VCaP (cell line): ENCODE results near the gene ANKRD52.
"Not testable (repeated sequence)": the region's sequence is repeated elsewhere in the genome, so short reads cannot be mapped to it uniquely, and the experiment has no call there.

Experiments used
- H3K27ac ChIP-seq: fragments of 450-650 bp; 2 replicates; pipeline ENCODE4 v1.5.1; 2017
- CTCF ChIP-seq: fragments of 450-650 bp; conservative IDR thresholded peaks from 2 replicates; pipeline ENCODE4 v1.5.1; 2017; ENCODE audit warnings: mild to moderate bottlenecking, moderate library complexity

ANKRD52 gene

DNA sequence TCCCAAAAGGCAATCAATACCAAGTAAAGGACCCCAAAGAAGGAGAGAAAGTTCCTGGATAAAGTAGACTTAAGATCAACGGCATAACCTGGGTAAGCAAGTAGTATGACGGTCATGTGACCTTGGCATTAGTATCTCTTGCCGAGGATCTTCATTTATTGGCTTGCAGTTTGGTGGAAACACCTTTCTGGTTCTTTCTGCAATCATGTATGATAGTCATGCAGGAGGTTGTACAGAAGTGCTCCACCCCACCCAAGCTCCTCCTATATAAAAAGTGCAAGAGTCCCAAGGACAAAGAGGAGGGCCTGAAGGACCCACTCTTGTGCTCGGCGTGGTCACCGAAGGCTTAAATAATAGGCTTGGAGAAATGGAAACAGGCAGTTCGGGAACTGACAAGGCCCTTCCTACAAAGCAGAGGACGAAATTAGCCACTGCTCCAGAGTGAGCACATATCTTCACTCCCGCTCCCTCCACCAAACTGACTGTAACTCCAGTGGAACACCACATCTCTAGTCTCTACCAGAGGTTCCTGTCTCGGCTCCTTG lies 41.2 kb upstream of the ANKRD52 start:
- no peak for TF ChIP-seq CTCF
- peak overlapping the region; percentile 97 for H3K27ac ChIP-seq

- TF ChIP-seq CTCF = no peak
- peak overlapping the region; percentile 97 for H3K27ac ChIP-seq
Measured at GRCh38 chr12:56298828-56299227, 40.6 kb upstream of the ANKRD52 start.

GRCh38 chr12:56297400-56297799 lies 39.2 kb upstream of the ANKRD52 start:
- no peak for TF ChIP-seq CTCF
- peak overlapping the region; percentile 97 for H3K27ac ChIP-seq

GRCh38 chr12:56296295-56296694 lies 38.1 kb upstream of the ANKRD52 start:
- no peak overlapping the region for H3K27ac ChIP-seq

GRCh38 chr12:56293795-56294194 lies 35.6 kb upstream of the ANKRD52 start:
- TF ChIP-seq CTCF = no peak
- H3K27ac ChIP-seq = peak overlapping the region; percentile 35; the same call in 1 of the 2 replicates

More at GRCh38 chr12:56296295-56296694, 38.1 kb upstream of the ANKRD52 start:
- TF ChIP-seq CTCF = no peak

DNA sequence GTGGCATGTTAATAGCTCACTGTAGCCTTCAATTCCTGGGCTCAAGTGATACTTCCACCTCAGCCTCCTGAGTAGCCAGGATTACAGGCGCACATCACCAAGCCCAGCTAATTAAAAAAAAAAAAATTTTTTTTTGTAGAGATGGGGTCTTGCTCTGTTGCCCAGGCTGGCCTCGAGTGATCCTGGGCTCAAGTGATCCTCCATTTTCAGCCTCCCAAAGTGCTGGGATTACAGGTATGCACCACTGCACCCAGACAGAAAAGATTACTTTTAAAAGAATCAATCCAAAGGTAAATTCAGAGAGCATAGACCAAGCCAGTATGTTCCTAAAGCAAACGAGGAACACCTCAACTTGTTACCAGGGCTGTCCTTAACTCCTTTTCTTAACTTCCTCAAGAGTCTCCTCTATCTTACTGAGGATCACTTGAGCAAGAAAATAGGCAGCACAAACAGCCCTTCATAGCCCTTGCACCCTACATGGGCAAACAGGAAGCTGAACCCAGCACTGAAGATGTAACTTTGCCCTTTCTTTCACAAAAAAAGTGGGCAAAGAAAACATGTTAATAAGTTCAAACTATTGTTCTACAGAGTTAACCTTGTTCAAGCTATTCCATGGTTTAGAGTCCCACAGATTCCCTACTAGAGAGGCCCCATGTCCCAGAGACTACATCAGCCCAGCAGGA lies 30.7 kb upstream of the ANKRD52 start:
- TF ChIP-seq CTCF = no peak
- H3K27ac ChIP-seq = no peak overlapping the region

- no peak for TF ChIP-seq CTCF
- H3K27ac ChIP-seq = no peak overlapping the region
Measured at GRCh38 chr12:56286044-56286830, 28.1 kb upstream of the ANKRD52 start.

DNA sequence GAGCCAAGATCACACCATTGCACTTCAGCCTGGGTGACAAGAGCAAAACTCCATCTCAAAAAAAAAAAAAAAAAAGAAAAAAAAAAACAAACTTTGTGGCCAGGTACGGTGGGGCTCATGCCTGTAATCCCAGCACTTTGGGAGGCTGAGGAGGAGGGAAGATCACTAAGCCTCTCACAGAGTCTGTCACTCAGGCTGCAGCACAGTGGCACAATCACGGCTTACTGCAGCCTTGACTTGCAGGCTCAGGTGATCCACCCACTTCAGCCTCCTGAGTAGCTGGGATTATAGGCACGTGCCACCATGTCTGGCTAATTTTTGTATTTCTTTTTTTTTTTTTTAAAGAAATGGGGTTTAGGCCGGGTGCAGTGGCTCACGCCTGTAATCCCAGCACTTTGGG lies 26.1 kb upstream of the ANKRD52 start:
- H3K27ac ChIP-seq = not testable (repeated sequence)
